Loucy (cell line): ENCODE measurements around the gene PIANP.

ENCODE experiments used
- H2AFZ ChIP-seq: fragments of 200-600 bp; sonication (generic); 2 replicates; pipeline ENCODE4 v1.6.0; 2016; ENCODE audit warnings: antibody characterized with exemption, mild to moderate bottlenecking, low read length, moderate library complexity
- H3F3A ChIP-seq: fragments of 200-600 bp; 2 replicates; pipeline ENCODE4 v1.6.0; 2016; ENCODE audit warnings: antibody characterized with exemption, low read depth, mild to moderate bottlenecking
- H3K27me3 ChIP-seq: fragments of 200-600 bp; sonication (generic); 2 replicates; pipeline ENCODE4 v1.6.1; 2014; ENCODE audit warnings: low read length, mild to moderate bottlenecking; ENCODE audit not compliant: insufficient read depth, poor library complexity, severe bottlenecking
- H3K36me3 ChIP-seq: fragments of 200-600 bp; sonication (generic); 2 replicates; pipeline ENCODE4 v1.6.1; 2016; ENCODE audit warnings: low read length; ENCODE audit not compliant: insufficient read depth
- H3K4me1 ChIP-seq: fragments of 200-600 bp; sonication (generic); 2 replicates; pipeline ENCODE4 v1.5.1; 2014; ENCODE audit warnings: low read length, mild to moderate bottlenecking; ENCODE audit not compliant: insufficient read depth, poor library complexity, severe bottlenecking
- H3K4me2 ChIP-seq: fragments of 200-600 bp; sonication (generic); 2 replicates; pipeline ENCODE4 v1.6.0; 2014; ENCODE audit warnings: antibody characterized with exemption, low read length, low read depth, mild to moderate bottlenecking; ENCODE audit not compliant: poor library complexity, severe bottlenecking
- H3K4me3 ChIP-seq: fragments of 200-600 bp; sonication (generic); 2 replicates; pipeline ENCODE4 v1.5.1; 2014; ENCODE audit warnings: low read length, mild to moderate bottlenecking, mixed read lengths; ENCODE audit not compliant: poor library complexity, severe bottlenecking
- H3K79me2 ChIP-seq: fragments of 200-600 bp; sonication (generic); 2 replicates; pipeline ENCODE4 v1.6.1; 2014; ENCODE audit warnings: low read length; ENCODE audit not compliant: insufficient read depth
- H3K9ac ChIP-seq: fragments of 200-600 bp; sonication (generic); 2 replicates; pipeline ENCODE4 v1.6.0; 2014; ENCODE audit warnings: mild to moderate bottlenecking, low read depth, low read length, moderate library complexity; ENCODE audit not compliant: poor library complexity, severe bottlenecking
- H3K9me2 ChIP-seq: fragments of 200-600 bp; sonication (generic); replicated peaks from 2 replicates; pipeline ENCODE4 v1.6.1; 2016; ENCODE audit warnings: low read depth, low read length, mixed read lengths
- H3K9me3 ChIP-seq: fragments of 200-600 bp; sonication (generic); 2 replicates; pipeline ENCODE4 v1.6.1; 2014; ENCODE audit warnings: mild to moderate bottlenecking, antibody characterized with exemption, low read length, low read depth; ENCODE audit not compliant: insufficient read depth
- H4K20me1 ChIP-seq: fragments of 200-600 bp; sonication (generic); 2 replicates; pipeline ENCODE4 v1.6.0; 2014; ENCODE audit warnings: antibody characterized with exemption, low read length, mild to moderate bottlenecking; ENCODE audit not compliant: insufficient read depth, poor library complexity, severe bottlenecking
- CTCF ChIP-seq: fragments of 200-600 bp; sonication (generic); conservative IDR thresholded peaks from 2 replicates; pipeline ENCODE4 v1.5.1; 2014; ENCODE audit warnings: mild to moderate bottlenecking, antibody characterized with exemption, low read length
- EZH2phosphoT487 ChIP-seq: fragments of 200-600 bp; IDR thresholded peaks from 2 replicates; pipeline ENCODE4 v1.6.1; 2018; ENCODE audit warnings: antibody characterized with exemption, mild to moderate bottlenecking, moderate library complexity, borderline replicate concordance

Gene PIANP

DNA sequence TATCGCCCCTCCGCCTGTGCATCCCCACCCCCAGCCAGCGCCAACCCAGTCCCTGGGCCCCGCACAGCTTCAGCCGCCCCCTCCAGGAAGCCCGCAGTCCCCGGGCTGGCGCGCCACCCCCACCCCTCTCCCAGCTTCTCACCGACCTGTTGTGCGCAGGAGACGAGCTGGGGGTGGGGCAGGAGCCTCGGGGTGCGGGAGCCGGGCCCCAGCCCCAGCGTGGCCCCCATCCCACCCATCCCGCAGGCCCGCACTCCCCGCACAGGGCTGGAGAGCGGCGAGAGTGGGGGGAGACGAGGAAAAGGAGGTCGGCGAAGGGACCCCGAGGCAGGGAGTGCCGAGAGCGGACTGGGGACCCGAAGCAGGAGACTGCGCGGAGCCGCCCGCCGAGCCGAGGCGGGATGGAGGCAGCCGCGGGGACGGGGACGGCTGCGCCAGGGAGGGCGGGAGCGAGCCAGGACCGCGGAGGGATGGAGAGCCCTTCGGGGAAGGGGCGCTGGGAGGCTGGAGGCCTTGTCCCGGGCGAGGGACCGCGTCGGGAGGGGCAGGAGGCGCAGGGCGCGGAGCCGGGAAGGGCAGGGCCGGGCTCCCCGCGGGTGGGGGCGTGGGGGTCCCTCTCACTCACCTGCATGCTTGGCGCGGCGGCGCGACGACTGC, 498 bp downstream of the PIANP start:
- H3K27me3 ChIP-seq, result no peaks in the 10 kb centered on the region
- H3K4me3 ChIP-seq, result no peak overlapping the region
- H3K9me3 ChIP-seq, result no peaks in the 10 kb centered on the region
- H3F3A ChIP-seq, result no peaks in the 10 kb centered on the region
- no peaks in the 10 kb centered on the region for H4K20me1 ChIP-seq
- peaks cover 11% of the 10 kb centered on the region for H3K4me1 ChIP-seq
- H3K4me2 ChIP-seq, result no peak overlapping the region
- no peaks in the 10 kb centered on the region for H3K36me3 ChIP-seq
- H3K9ac ChIP-seq, result no peak overlapping the region
- H3K9me2 ChIP-seq, result no peaks in the 10 kb centered on the region
- no peak overlapping the region for H2AFZ ChIP-seq
- no peaks in the 10 kb centered on the region for H3K79me2 ChIP-seq
- TF ChIP-seq CTCF (no peak), EZH2phosphoT487 (no peak)

GRCh38 chr12:6699259-6699988, 1.2 kb downstream of the PIANP start:
- no peaks in the 10 kb centered on the region for H4K20me1 ChIP-seq
- H3K4me2 ChIP-seq, result no peak overlapping the region
- H3K9me2 ChIP-seq, result no peaks in the 10 kb centered on the region
- H3F3A ChIP-seq, result no peaks in the 10 kb centered on the region
- no peak overlapping the region for H3K4me3 ChIP-seq
- H2AFZ ChIP-seq, result no peak overlapping the region
- H3K4me1 ChIP-seq, result peaks cover 18% of the 10 kb centered on the region
- H3K27me3 ChIP-seq, result no peaks in the 10 kb centered on the region
- no peaks in the 10 kb centered on the region for H3K79me2 ChIP-seq
- H3K36me3 ChIP-seq, result no peaks in the 10 kb centered on the region
- no peak for TF ChIP-seq CTCF
- TF ChIP-seq EZH2phosphoT487, result no peak
- H3K9me3 ChIP-seq, result no peaks in the 10 kb centered on the region
- no peak overlapping the region for H3K9ac ChIP-seq

DNA sequence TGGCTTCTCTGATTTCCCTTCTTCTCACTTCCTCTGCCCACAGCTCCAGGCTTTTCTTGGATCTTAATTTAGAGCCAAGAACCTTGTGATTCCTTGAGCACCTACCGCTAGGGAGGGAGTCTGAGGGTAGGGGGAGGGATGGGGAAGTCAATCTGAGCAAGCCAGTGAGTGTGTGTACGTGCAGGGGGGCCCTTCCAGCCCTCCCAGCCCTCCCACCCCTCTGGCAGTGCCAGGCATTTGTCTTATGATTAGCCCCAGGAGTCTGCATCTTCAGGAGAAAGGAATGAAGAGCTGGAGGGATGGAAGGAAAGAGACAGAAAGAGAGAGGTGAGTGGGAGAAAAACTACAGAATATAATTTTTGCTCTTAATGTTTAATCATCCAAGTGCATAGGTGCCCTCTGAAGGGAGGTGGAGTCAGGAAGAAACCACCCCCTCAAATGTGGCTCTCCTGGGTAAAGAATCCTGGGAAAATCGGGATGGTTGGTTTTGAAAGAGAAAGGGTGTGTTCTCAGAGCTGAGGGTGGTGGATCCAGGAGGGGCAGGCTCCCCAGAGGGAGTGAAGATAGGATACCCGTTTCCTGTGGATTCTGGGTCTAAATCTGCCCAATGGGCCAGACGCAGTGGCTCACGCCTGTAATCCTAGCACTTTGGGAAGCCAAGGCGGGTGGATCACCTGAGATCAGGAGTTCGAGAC, 2.1 kb downstream of the PIANP start:
- TF ChIP-seq CTCF (no peak), EZH2phosphoT487 (no peak)
- no peak overlapping the region for H2AFZ ChIP-seq
- no peaks in the 10 kb centered on the region for H3F3A ChIP-seq
- peaks cover 18% of the 10 kb centered on the region for H3K4me1 ChIP-seq
- H3K9me3 ChIP-seq, result no peaks in the 10 kb centered on the region
- H3K27me3 ChIP-seq, result no peaks in the 10 kb centered on the region
- H3K4me2 ChIP-seq, result no peak overlapping the region
- no peak overlapping the region for H3K4me3 ChIP-seq
- H3K36me3 ChIP-seq, result no peaks in the 10 kb centered on the region
- H3K79me2 ChIP-seq, result no peaks in the 10 kb centered on the region
- peak overlapping the region; percentile 11 for H3K9ac ChIP-seq
- H4K20me1 ChIP-seq, result no peaks in the 10 kb centered on the region
- H3K9me2 ChIP-seq, result no peaks in the 10 kb centered on the region
